Chondrocyte (in vitro differentiated cells): ENCODE data around the gene APOBEC4. TPM values are rescaled to one million over a fixed set of nuclear protein-coding genes. Genes with fewer than 3 reads are reported as not detected.

Source experiments
- DNase-seq: peaks from one replicate; pipeline ENCODE4 v3.0.0; 2021; ENCODE audit warnings: mixed read lengths, low spot score
- H3K27ac Mint-ChIP-seq: one replicate; pipeline ENCODE4 v1.8.0; 2021; ENCODE audit warnings: mild to moderate bottlenecking, moderate library complexity, mixed read lengths; ENCODE audit not compliant: unreplicated experiment
- H3K27me3 Mint-ChIP-seq: 2 replicates; pipeline ENCODE4 v1.8.0; 2021; ENCODE audit warnings: low read depth, mixed read lengths
- H3K36me3 Mint-ChIP-seq: 2 replicates; pipeline ENCODE4 v1.8.0; 2021; ENCODE audit warnings: low read depth, mixed read lengths
- H3K4me1 Mint-ChIP-seq: 2 replicates; pipeline ENCODE4 v1.8.0; 2021; ENCODE audit warnings: low read depth, mild to moderate bottlenecking, mixed read lengths
- H3K4me3 Mint-ChIP-seq: one replicate; pipeline ENCODE4 v1.8.0; 2021; ENCODE audit warnings: mild to moderate bottlenecking, moderate library complexity, mixed read lengths; ENCODE audit not compliant: unreplicated experiment
- H3K9me3 Mint-ChIP-seq: 2 replicates; pipeline ENCODE4 v1.8.0; 2021; ENCODE audit warnings: low read depth, mixed read lengths
- CTCF ChIP-seq: fragments of 200-600 bp; sonication (generic); IDR thresholded peaks from 2 replicates; pipeline ENCODE4 v1.5.0; 2021; ENCODE audit warnings: antibody characterized with exemption, mild to moderate bottlenecking, moderate library complexity
- total RNA-seq: library from RNA; stranded (reverse); gene quantifications from 3 replicates; pipeline ENCODE4 v1.2.1, GENCODE V29; 2021

Gene APOBEC4
- total RNA-seq, 1 donor from 2014 or later, result not detected

- Mint-ChIP-seq H3K36me3 (no peaks in the 10 kb centered on the region), H3K4me3 (no peak overlapping the region), H3K4me1 (peaks cover 34% of the 10 kb centered on the region), H3K27me3 (no peaks in the 10 kb centered on the region), H3K9me3 (no peaks in the 10 kb centered on the region), H3K27ac (no peak overlapping the region)
- DNase-seq, result no peak
- no peak for TF ChIP-seq CTCF
Observed at GRCh38 chr1:183600136-183600535, 53.0 kb downstream of the APOBEC4 start.

DNA sequence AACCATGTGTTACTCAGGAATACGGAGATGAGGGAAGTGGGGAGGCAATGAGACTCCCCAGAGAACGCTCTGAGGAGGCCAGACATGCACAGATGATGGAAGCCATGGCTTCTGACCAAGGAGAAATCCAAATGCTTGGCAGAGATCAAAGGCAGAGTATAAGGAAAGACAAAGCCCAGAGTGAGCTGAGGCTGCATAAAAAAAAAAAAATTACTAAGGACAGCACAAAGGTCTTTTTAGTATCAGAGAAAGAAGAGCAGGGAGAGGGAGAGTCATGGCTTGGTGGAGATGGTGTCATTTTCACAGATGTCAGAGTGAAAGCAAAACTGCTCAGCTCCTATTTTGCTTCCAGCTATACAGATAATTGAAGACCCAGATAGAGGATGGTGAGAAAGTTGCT is 54.7 kb downstream of the APOBEC4 start:
- no peaks in the 10 kb centered on the region for H3K36me3 Mint-ChIP-seq
- no peaks in the 10 kb centered on the region for H3K9me3 Mint-ChIP-seq
- DNase-seq, result no peak
- TF ChIP-seq CTCF, result no peak
- H3K4me3 Mint-ChIP-seq, result no peak overlapping the region
- H3K27me3 Mint-ChIP-seq, result no peaks in the 10 kb centered on the region
- peaks cover 18% of the 10 kb centered on the region for H3K4me1 Mint-ChIP-seq
- no peak overlapping the region for H3K27ac Mint-ChIP-seq

DNA sequence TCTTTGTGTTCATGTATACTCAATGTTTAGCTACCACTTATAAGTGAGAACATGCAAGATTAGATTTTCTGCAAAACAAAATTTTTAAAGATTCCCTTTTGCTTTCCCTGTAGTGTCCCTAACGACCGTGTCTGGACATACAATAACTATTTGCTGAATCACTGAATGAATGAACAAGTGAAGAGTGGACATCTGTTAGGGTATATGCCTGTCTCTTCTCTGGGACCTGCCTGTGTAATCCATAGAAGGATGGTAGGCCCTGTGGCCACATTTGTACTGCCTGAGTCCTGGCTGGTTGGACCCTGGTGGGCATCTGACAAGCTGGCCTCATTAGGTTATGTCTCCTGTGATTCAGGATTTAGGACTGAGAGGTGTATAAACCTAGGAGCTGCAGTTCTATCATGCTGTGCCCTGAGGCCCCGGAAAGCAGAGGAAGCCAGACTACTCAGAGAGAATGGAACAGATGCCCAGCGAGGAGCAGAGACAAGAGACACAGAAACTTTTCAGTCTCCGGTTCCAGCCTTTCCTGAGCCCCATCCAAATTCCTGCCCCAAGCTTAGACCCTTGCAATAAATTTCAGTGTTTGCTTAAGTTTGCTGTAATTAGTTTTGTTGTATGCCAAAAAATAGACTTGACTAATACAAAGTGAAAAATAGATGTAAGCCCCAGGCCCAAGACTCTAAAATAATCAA is 55.3 kb downstream of the APOBEC4 start:
- Mint-ChIP-seq H3K36me3 (no peaks in the 10 kb centered on the region), H3K27me3 (no peaks in the 10 kb centered on the region), H3K4me3 (no peak overlapping the region), H3K27ac (no peak overlapping the region), H3K9me3 (no peaks in the 10 kb centered on the region), H3K4me1 (peaks cover 17% of the 10 kb centered on the region)
- TF ChIP-seq CTCF, result no peak
- no peak for DNase-seq

DNA sequence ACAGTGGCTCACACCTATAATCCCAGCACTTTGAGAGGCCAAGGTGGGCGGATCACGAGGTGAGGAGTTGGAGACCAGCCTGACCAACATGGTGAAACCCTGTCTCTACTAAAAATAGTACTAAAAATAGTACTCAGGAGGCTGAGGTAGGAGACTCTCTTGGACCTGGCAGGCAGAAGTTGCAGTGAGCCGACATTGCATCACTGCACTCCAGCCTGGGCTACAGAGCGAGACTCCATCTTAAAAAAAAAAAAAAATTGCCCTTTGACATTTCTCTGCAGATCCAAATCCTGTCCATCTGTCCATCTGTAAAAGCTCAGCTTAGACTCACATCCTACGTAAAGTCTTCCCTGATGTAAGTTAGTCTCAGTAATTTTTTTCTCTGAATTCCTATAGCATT is 56.6 kb downstream of the APOBEC4 start:
- peaks cover 17% of the 10 kb centered on the region for H3K4me1 Mint-ChIP-seq
- no peaks in the 10 kb centered on the region for H3K27me3 Mint-ChIP-seq
- no peak overlapping the region for H3K27ac Mint-ChIP-seq
- TF ChIP-seq CTCF, result no peak
- no peak for DNase-seq
- H3K36me3 Mint-ChIP-seq, result no peaks in the 10 kb centered on the region
- H3K4me3 Mint-ChIP-seq, result no peak overlapping the region
- H3K9me3 Mint-ChIP-seq, result no peaks in the 10 kb centered on the region

Other genes starting within 250 kb of the APOBEC4 start
- 3.0 to 5.5 TPM (median 4.9 TPM) in 3 replicates for gene NMNAT2, start 234.9 kb downstream of the APOBEC4 start, total RNA-seq
- 44.7 to 49.9 TPM (median 49.4 TPM) in 3 replicates for gene SMG7, start 180.8 kb downstream of the APOBEC4 start, total RNA-seq
- 1.2 to 3.2 TPM (median 2.7 TPM) in 3 replicates for gene NCF2, start 62.9 kb downstream of the APOBEC4 start, total RNA-seq
- gene ARPC5, start 17.5 kb downstream of the APOBEC4 start, total RNA-seq, result 144 to 193 TPM (median 192 TPM) in 3 replicates
- gene RGL1, start 151.8 kb upstream of the APOBEC4 start, total RNA-seq, result 20.9 to 37.9 TPM (median 21.1 TPM) in 3 replicates